ENCODE results near the gene PABPC1L.

The PABPC1L gene

GRCh38 chr20:44900231-44900854, 9.5 kb upstream of the PABPC1L start:
- no peak for DNase-seq (ENCODE audit: low spot score)

- DNase-seq (ENCODE audit: low spot score) = peak; percentile 42
Measured at GRCh38 chr20:44901974-44902373, 7.9 kb upstream of the PABPC1L start.

GRCh38 chr20:44904377-44904776, 5.5 kb upstream of the PABPC1L start:
- no peak for DNase-seq (ENCODE audit: low spot score)

- DNase-seq (ENCODE audit: low spot score) = no peak
Measured at GRCh38 chr20:44908987-44909871, 631 bp upstream of the PABPC1L start.

DNA sequence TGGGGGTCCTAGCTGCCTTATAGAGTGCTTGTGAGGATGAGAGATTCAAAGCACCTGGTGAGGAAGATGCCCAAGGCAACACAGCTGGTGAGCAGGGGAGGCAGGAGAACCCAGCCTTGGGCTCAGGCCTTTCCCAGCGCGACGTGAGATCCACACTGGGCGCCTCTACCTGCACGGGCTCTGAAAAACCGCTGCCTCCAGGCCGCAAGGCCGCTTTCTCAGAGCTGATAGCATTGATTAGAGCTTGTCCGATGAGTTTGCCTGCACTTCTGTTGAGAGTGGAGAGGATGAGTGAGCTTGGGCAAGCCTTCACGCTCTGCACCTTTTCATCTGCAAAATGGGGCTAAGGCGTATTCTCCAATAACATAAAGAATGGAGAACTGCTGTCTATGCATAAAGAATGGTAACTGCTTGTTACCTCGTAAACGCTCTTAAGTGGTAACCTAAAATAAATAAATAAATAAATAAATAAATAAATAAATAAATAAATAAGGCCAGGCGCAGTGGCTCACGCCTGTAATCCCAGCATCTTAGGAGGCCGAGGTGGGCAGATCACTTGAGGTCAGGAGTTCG, 916 bp downstream of the PABPC1L start:
- peak; percentile 6 for DNase-seq (ENCODE audit: low spot score)

DNA sequence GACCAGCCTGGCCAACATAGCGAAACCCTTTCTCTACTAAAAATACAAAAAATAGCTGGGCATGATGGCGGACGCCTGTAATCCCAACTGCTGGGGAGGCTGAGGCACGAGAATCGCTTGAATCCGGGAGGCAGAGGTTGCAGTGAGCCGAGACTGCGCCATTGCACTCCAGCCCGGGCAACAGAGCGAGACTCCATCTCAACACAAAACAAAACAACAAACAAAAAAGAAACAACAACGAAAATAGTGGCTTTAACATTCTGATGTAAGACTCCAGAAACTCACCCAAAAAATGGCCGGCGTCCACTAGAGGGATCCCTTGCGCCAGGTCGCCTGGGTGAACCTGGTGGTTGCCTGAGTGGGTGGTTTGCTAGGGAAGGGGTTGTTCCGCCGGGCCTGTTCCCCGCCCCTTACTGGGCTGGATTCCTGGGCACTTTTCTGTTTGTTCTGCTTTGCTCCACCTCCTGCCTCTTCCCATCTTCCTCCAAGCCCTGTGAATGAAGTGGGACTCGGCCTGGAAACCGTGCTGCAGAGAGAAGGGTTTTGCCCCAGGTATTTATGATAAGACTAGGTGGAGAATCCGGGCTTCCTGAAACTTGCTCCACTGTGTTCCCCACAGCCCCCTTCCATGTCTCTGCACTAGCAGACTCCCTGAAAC, 1.5 kb downstream of the PABPC1L start:
- peak; percentile 82 for DNase-seq (ENCODE audit: low spot score)

DNA sequence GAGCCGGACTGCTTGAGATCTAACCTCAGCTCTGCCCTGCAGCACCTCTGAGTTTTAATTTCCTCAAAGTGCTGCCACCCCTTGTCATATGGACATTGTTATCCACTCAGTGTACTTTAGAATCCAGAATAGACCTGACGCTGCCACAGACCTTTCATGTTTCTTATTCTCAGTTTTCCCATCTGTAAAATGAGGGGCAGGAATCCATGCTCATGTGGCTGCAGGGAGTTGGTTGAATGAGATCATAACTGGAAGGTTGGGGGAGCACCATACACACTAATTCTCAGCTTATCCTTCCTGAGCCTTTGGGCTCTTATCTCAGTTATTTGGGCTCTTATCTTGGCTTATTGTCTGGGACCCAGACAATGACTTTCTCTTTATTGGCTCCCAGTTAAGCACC, 2.3 kb downstream of the PABPC1L start:
- DNase-seq (ENCODE audit: low spot score) = no peak

DNA sequence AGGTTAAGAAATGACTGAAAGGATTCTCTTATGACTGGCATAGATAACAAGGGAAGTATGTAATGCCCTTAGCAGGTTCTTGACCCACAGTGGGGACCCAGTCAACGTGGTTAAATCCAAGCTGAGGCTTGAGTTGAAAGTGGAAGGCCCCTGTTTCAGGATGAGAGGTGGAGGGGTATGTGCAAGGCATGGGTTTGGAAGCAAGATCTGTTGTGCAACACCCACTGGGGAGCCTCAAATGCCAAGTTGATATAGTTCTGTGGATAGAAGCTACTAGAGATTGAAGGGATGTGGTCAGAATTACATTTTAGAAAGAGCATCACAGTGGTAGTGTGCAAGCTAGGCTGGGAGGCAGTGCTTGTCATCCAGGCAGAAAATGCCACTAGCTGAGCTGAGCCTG, 5.1 kb downstream of the PABPC1L start:
- DNase-seq (ENCODE audit: low spot score) = no peak

DNA sequence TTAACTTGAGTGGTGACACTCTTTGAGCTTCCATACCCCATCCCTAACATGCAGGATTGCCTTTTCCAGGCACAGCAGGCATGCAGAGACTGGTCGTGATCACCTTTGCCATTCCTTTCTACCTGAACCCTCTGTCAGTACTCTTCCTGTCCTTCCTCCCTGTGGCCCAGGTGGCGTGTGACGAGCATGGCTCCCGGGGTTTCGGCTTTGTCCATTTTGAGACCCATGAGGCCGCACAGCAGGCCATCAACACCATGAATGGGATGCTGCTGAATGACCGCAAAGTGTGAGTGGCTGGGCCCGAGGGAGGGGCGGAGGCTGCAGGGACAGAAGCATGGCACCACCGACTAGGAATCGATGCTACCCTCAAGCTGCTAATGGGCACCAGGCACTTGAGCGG, 6.7 kb downstream of the PABPC1L start:
- DNase-seq (ENCODE audit: low spot score) = no peak

GRCh38 chr20:44917399-44917798, 7.5 kb downstream of the PABPC1L start:
- DNase-seq (ENCODE audit: low spot score) = no peak

- no peak for DNase-seq (ENCODE audit: low spot score)
Measured at GRCh38 chr20:44918342-44918741, 8.5 kb downstream of the PABPC1L start.

GRCh38 chr20:44918761-44919160, 8.9 kb downstream of the PABPC1L start:
- no peak for DNase-seq (ENCODE audit: low spot score)

DNA sequence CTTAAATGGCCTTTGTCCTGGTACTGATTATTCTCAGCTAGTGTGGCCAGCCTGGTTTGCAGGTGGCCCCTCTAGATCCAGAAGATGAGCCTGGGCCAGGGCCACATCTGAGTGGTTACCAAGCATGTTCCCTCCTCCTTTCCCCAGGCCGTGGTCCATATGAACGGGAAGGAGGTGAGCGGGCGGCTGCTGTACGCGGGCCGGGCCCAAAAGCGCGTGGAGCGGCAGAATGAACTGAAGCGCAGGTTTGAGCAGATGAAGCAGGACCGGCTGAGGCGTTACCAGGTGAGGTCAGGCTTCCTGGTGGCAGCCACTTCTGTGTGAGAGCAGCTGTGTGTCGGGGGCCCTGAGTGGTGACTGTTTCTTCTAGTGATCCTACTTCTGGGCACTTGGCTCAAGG, 11.6 kb downstream of the PABPC1L start:
- DNase-seq (ENCODE audit: low spot score) = no peak

- DNase-seq (ENCODE audit: low spot score) = no peak
Measured at GRCh38 chr20:44924541-44924940, 14.7 kb downstream of the PABPC1L start.

DNA sequence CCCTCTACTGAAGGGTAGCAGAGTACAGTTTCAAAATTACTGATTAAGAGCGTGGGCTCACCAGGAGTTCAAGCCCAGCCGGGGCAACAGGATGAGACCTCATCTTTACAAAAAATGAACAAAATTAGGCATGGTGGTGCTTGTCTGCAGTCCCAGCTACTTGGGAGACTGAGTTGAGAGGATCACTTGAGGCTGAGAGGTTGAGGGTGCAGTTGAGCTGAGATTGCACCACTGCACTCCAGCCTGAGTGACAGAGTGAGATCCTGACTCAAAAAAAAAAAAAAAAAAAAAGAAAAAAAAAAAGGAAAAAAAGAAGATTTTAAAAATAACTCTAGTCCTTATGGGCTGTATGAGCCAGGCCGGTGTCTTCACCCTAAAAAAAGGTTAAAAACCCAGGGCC, 18.7 kb downstream of the PABPC1L start:
- DNase-seq (ENCODE audit: low spot score) = no peak

DNA sequence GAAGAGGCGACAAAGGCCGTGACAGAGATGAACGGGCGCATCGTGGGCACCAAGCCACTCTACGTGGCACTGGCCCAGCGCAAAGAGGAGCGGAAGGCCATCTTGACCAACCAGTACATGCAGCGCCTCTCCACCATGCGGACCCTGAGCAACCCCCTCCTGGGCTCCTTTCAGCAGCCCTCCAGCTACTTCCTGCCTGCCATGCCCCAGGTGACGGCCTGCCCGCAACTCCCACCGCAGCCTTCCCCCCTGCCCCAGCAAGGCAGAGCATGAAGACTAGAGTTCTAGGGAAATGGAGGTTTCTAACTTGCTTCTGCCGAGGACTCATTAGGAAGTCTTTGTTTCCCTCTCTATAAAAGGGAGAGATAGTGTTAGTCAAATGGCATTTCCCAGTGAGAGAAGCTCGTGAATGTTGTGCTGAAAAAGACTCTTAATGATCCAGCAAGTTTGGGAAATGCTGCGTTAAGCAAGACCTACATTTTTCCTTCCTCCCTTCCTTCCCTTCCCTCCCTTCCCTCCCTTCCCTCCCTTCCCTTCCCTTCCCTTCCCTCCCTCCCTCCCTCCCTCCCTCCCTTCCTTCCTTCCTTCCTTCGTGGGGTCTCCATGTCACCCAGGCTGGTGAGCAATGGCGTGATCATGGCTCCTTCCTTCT, 20.8 kb downstream of the PABPC1L start:
- DNase-seq (ENCODE audit: low spot score) = no peak

DNA sequence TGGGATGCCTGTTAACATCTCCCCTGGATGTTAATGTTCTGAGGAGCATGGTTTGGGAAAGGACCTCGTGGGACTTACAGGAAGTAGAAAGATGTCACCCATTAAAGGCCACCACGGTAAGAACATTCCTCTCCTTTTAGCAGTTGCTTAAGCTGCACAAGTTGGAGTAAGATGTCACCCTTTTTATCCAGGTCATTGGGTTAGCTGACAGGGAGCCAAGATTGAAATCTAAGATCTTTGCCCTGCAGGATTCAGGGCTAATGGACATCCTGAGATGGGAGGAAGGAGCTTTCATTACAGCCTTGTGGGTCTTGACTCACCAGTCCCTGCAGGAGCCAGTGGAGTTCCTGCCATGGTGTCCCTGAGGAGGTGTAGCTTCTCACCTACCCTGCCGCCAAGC, 22.1 kb downstream of the PABPC1L start:
- no peak for DNase-seq (ENCODE audit: low spot score)

DNA sequence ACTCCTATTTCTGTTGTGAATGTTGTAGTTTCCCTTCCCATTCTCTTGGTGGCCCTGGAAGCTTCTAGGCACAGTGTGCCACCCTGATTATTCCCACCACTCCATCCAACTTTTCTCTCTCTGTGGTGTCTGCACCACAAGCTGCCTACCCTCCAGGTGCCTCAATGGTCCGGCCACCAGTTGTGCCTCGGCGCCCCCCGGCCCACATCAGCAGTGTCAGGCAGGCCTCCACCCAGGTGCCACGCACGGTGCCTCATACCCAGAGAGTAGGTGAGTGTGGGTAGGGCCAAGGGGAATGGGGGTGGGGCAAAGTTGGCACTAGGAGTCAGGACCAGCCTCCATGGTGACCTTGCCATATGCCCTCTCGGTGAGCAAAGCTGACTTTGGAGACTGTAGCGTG, 23.1 kb downstream of the PABPC1L start:
- DNase-seq (ENCODE audit: low spot score) = no peak

- DNase-seq (ENCODE audit: low spot score) = no peak
Measured at GRCh38 chr20:44936510-44936909, 26.6 kb downstream of the PABPC1L start.

- peak; percentile 67 for DNase-seq (ENCODE audit: low spot score)
Measured at GRCh38 chr20:44938637-44939036, 28.8 kb downstream of the PABPC1L start.

DNA sequence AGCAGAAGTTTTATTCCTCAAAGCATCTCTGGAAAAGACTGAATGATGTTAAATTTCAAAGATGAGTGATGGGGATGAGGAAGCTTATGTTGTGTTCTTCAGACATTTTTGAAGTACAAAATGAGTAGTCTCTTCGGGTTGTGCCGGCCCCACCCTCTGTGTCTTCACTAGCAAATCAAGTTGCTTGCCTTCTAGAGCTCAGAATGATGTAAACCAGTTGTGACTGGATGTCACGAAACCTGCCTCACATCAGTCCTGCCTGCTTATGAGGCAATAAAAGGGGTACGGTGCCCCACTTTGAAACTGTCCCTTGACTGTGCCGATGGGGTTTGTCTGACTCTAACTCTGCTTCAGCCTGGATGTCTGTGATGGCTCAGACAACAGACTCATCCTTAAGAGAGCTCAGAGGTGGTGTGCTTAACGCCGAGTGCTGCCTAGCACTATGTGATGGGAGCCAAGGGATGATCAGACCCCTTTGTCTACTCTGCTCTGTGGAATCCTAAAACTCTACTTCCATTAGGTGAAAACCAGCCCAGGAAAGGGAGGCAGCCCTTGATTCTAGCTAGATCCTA, 31.3 kb downstream of the PABPC1L start:
- no peak for DNase-seq (ENCODE audit: low spot score)
